Stimulated activated memory B cell treated with anti-CD40 and anti-IgM and Interleukin-4, amounts not matched to agents 10 μg/mL and 1 μg/mL and 100 μg/mL, for 72 hours (primary cell): ENCODE measurements around the gene PITPNB.

Source experiments
- ATAC-seq: fragments of 150-1000 bp; cut with Tn5 transposase; 2 replicates; pipeline ENCODE4 v1.10.0; 2021
- H3K27ac Mint-ChIP-seq: one replicate; pipeline ENCODE4 v1.8.0; 2022; ENCODE audit warnings: mild to moderate bottlenecking, mixed read lengths
- H3K27me3 Mint-ChIP-seq: one replicate; pipeline ENCODE4 v1.8.0; 2022; ENCODE audit warnings: mixed read lengths
- H3K36me3 Mint-ChIP-seq: one replicate; pipeline ENCODE4 v1.8.0; 2022; ENCODE audit warnings: mixed read lengths
- H3K4me1 Mint-ChIP-seq: one replicate; pipeline ENCODE4 v1.8.0; 2022; ENCODE audit warnings: mixed read lengths
- H3K4me3 Mint-ChIP-seq: one replicate; pipeline ENCODE4 v1.8.0; 2022; ENCODE audit warnings: mild to moderate bottlenecking, moderate library complexity, mixed read lengths
- H3K9me3 Mint-ChIP-seq: one replicate; pipeline ENCODE4 v1.8.0; 2022; ENCODE audit warnings: mixed read lengths

The PITPNB gene

DNA sequence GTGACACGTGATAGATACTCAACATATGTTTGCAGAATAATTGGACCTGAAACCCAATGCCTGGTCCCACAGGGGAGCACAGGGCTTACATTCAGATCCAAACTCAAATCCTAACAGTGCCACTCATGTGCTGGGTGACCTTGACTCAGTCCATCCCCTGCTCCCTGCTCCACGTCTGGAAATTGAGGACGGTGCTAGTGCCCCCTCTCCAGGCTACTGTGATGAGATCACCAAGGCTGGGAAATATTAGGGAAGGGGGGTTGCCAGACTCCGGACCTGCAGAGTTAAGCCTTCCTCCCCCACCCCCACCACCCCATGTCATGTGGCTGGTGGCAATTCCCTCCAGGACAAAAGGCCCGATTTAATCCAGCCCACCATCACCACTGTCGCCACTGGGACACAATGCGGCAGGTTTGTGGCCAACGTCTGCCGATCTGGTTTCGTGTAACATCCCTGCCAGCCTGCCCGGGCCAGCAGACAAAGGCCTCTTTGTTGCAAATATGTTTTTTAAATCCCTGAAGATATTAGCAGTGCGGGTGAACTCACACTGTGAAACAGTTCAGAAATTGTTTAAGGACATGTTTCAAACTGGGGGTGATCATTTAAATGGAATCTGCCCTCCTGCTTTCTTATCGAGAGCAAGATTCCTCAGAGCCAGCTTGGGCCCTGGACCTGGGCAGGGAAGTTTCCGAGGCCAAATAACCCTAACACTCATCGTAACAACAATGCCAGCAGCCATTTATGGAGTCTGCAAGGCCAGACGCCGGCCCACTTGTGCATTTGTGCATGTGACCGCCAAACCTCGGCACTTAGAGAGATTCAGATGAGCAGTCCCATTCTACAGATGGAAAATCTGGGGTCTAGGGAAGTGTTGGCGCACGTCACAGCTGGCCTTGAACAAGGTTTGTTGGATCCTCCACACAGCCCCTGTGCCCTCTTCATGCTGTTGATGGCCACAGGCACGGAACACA lies 97.9 kb downstream of the PITPNB start:
- peaks cover 15% of the 10 kb centered on the region for H3K36me3 Mint-ChIP-seq
- H3K9me3 Mint-ChIP-seq, result no peaks in the 10 kb centered on the region
- no peak for ATAC-seq
- H3K4me1 Mint-ChIP-seq, result no peaks in the 10 kb centered on the region
- H3K27me3 Mint-ChIP-seq, result peaks cover 16% of the 10 kb centered on the region
- H3K27ac Mint-ChIP-seq, result no peak overlapping the region
- H3K4me3 Mint-ChIP-seq, result no peak overlapping the region

- Mint-ChIP-seq H3K27me3 (peaks cover 26% of the 10 kb centered on the region), H3K27ac (no peak overlapping the region), H3K36me3 (no peaks in the 10 kb centered on the region), H3K9me3 (no peaks in the 10 kb centered on the region), H3K4me3 (no peak overlapping the region), H3K4me1 (no peaks in the 10 kb centered on the region)
- ATAC-seq, result no peak
Observed at GRCh38 chr22:27816552-27816951, 102.5 kb downstream of the PITPNB start.

GRCh38 chr22:27815826-27816530 lies 103.1 kb downstream of the PITPNB start:
- H3K4me3 Mint-ChIP-seq, result no peak overlapping the region
- H3K36me3 Mint-ChIP-seq, result no peaks in the 10 kb centered on the region
- peaks cover 31% of the 10 kb centered on the region for H3K27me3 Mint-ChIP-seq
- no peak for ATAC-seq
- H3K27ac Mint-ChIP-seq, result no peak overlapping the region
- no peaks in the 10 kb centered on the region for H3K9me3 Mint-ChIP-seq
- H3K4me1 Mint-ChIP-seq, result no peaks in the 10 kb centered on the region

DNA sequence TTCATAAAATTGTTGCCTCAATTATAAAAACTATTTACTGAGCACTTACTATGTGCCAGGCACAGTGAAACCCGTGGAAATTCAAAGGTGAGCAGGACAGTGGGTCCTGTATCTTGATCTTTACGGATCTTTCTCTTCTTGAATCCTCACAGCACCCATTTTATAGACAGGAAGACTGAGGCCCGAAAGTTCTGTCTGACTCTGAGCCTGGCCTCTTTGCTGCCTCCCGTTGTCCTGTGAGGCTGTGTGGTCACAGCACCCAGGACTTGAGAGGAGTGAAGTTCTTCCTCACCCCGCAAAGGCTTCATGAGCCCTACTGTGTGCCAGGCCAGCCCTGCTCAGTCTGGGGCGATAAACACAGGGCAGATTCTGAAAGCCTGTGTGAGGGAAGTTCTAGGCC lies 104.1 kb downstream of the PITPNB start:
- no peak for ATAC-seq
- no peak overlapping the region for H3K27ac Mint-ChIP-seq
- H3K4me1 Mint-ChIP-seq, result no peaks in the 10 kb centered on the region
- H3K9me3 Mint-ChIP-seq, result no peaks in the 10 kb centered on the region
- H3K27me3 Mint-ChIP-seq, result peaks cover 31% of the 10 kb centered on the region
- no peaks in the 10 kb centered on the region for H3K36me3 Mint-ChIP-seq
- no peak overlapping the region for H3K4me3 Mint-ChIP-seq

- Mint-ChIP-seq H3K9me3 (no peaks in the 10 kb centered on the region), H3K27ac (no peak overlapping the region), H3K36me3 (no peaks in the 10 kb centered on the region), H3K27me3 (peaks cover 31% of the 10 kb centered on the region), H3K4me1 (no peaks in the 10 kb centered on the region), H3K4me3 (no peak overlapping the region)
- ATAC-seq, result no peak
Observed at GRCh38 chr22:27811778-27812177, 107.3 kb downstream of the PITPNB start.

DNA sequence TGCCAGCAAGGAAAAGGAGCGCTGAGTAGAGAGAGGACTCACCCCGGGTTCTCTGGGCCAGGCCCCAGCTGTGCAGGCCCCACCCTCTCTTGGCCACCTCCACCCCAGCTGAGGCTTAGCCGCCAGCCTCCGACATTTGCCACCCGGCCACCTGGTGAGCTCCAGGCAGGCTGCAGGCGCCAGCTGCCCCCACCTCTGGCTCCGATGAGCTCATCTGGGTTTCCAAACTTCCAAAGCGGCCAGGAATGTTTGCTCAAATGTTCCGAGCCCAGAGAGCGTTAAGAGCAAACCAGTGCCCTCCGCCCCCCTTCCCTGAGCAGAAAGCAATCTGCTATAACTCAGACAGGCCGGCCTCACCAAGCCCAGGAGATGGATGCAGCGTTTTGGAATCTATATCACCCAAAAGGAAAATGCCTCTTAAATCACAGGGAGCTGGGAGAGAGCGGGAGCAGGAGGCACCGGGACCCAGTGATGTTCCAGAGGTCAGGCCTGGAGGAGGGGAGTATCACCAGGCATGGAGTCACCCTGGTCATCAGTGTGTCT lies 108.4 kb downstream of the PITPNB start:
- H3K36me3 Mint-ChIP-seq, result no peaks in the 10 kb centered on the region
- H3K4me1 Mint-ChIP-seq, result no peaks in the 10 kb centered on the region
- no peak for ATAC-seq
- no peak overlapping the region for H3K4me3 Mint-ChIP-seq
- no peak overlapping the region for H3K27ac Mint-ChIP-seq
- H3K9me3 Mint-ChIP-seq, result no peaks in the 10 kb centered on the region
- peaks cover 26% of the 10 kb centered on the region for H3K27me3 Mint-ChIP-seq

DNA sequence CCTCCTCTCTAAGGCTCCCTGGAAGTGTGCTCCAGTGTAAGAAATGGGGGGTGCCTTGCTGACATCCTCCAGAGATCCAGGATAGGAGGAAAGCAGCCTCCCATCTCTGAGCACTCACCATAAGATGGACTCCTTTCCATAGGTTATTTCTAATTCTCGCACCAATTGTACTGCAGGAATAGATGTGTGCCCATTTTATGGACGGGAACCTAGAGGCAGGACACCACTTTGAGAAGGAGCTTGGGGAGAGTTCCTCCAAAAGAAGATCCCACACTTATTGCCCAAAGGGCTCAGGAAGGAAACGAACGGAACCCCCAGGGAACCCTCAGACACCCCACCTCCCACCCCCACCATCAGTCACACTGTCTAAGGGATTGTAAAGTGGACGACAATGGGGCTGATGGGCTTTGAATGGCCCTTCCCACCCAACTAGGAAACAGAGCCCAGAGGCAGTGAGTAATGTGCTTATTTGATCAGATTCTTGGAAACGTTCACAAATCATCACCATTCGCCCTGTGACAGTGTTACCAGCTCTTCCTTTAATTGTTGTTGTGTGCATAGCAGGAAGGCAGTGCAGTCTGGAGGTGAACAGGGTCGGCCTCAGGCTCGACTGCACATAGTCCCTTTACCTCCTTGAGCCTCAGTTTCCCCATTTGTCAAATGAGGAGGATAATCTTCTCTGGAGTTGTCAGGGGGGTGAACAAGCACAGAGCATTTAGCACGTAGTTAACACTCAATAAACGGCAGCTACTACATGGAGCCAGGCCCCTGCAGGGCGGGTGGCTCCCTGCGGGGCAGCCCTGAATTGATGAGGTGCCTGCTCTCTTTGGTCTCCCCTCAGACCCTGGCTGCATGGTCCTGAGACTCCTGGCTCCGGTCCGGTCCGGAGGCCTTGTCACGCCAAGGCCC lies 109.1 kb downstream of the PITPNB start:
- H3K27ac Mint-ChIP-seq, result no peak overlapping the region

DNA sequence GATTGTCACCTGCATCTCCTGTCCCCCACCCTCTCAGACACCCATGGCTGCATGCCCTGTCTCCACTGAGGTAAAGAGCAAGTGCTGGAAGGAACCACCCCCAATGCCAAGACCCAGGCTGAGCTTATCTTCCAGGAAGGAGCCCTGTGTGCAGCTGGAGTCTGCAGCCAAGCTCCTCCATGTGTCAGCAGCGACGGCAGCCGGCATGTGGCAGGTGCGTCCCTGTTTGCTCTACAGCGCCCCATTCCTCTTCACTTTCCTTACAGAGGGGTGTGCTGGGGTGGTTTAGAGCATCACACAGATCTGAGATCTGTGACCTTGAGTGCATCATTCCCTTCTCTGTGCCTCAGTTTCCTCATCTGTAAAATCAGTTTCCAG lies 109.8 kb downstream of the PITPNB start:
- ATAC-seq, result no peak
- peaks cover 39% of the 10 kb centered on the region for H3K27me3 Mint-ChIP-seq
- no peak overlapping the region for H3K4me3 Mint-ChIP-seq
- H3K9me3 Mint-ChIP-seq, result no peaks in the 10 kb centered on the region
- H3K27ac Mint-ChIP-seq, result no peak overlapping the region
- no peaks in the 10 kb centered on the region for H3K36me3 Mint-ChIP-seq
- H3K4me1 Mint-ChIP-seq, result peaks cover 12% of the 10 kb centered on the region

More for the DNA sequence above, 109.1 kb downstream of the PITPNB start:
- H3K9me3 Mint-ChIP-seq, result no peaks in the 10 kb centered on the region
- no peaks in the 10 kb centered on the region for H3K36me3 Mint-ChIP-seq
- H3K27me3 Mint-ChIP-seq, result peaks cover 32% of the 10 kb centered on the region
- H3K4me1 Mint-ChIP-seq, result peaks cover 5% of the 10 kb centered on the region
- no peak overlapping the region for H3K4me3 Mint-ChIP-seq
- ATAC-seq, result no peak

DNA sequence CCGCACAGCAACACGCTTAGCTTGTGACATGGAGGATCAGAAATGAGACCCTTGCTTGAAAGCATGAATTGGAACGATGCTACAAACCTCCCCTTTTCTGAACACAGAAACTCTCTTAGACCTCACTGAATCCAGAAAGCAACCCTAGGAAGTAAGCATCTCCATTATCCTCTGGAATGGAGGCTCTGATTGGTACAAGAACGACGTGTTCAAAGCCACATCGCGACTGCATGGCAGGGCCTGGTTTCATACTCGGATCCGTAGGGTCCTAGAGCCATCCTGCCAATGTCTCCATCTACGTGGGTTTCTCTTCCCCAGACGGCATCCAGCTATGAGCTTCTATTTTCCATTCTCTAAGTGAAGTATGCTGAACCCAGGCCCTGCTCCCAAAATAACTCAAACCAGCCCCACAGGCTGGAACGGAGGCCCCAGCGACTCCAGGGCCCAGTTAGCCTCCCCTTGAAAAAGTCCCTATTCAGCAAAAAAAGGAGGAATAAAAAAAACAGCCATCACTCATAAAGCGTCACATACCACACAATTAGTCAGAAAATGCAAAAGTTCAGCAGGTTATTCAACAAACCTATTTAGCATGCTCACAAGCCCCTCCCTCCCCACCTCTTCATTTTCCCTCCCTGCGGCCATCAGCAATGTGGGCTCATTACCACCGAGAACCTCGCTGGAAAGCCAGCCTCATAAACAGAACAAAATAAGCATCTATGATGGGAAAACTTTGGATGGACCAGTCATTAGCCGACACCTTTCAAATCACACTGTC lies 110.4 kb downstream of the PITPNB start:
- Mint-ChIP-seq H3K4me1 (peaks cover 12% of the 10 kb centered on the region), H3K27me3 (peaks cover 45% of the 10 kb centered on the region), H3K27ac (no peak overlapping the region), H3K9me3 (no peaks in the 10 kb centered on the region), H3K4me3 (no peak overlapping the region), H3K36me3 (no peaks in the 10 kb centered on the region)
- no peak for ATAC-seq

DNA sequence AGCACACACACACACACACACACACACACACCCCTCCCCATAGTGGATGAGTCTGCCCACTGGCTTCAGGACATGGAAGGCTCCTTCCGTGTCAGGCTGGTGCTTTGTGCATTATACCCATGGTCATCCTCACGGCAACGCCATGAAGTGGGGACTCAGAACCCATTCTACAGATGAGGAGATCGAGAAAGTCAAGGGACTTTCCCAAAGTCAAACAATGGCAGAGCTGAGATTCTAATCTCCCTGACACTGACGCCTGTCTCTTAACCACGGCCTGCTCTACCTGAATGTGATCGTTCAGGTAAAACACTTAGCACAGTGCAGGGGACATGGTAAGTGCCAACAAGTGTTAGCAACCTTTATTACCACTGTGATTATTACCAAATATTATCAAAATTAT lies 113.2 kb downstream of the PITPNB start:
- Mint-ChIP-seq H3K9me3 (no peaks in the 10 kb centered on the region), H3K4me1 (peaks cover 23% of the 10 kb centered on the region), H3K27ac (no peak overlapping the region), H3K4me3 (no peak overlapping the region), H3K36me3 (no peaks in the 10 kb centered on the region), H3K27me3 (peaks cover 53% of the 10 kb centered on the region)
- ATAC-seq, result no peak

- peaks cover 23% of the 10 kb centered on the region for H3K4me1 Mint-ChIP-seq
- no peak for ATAC-seq
- H3K27me3 Mint-ChIP-seq, result peaks cover 53% of the 10 kb centered on the region
- no peak overlapping the region for H3K27ac Mint-ChIP-seq
- no peaks in the 10 kb centered on the region for H3K36me3 Mint-ChIP-seq
- H3K4me3 Mint-ChIP-seq, result no peak overlapping the region
- no peaks in the 10 kb centered on the region for H3K9me3 Mint-ChIP-seq
Observed at GRCh38 chr22:27804470-27805297, 114.4 kb downstream of the PITPNB start.

GRCh38 chr22:27803841-27804415 lies 115.1 kb downstream of the PITPNB start:
- no peak overlapping the region for H3K27ac Mint-ChIP-seq
- no peak for ATAC-seq
- no peaks in the 10 kb centered on the region for H3K9me3 Mint-ChIP-seq
- H3K4me1 Mint-ChIP-seq, result peaks cover 23% of the 10 kb centered on the region
- H3K4me3 Mint-ChIP-seq, result no peak overlapping the region
- H3K36me3 Mint-ChIP-seq, result no peaks in the 10 kb centered on the region
- peaks cover 50% of the 10 kb centered on the region for H3K27me3 Mint-ChIP-seq

DNA sequence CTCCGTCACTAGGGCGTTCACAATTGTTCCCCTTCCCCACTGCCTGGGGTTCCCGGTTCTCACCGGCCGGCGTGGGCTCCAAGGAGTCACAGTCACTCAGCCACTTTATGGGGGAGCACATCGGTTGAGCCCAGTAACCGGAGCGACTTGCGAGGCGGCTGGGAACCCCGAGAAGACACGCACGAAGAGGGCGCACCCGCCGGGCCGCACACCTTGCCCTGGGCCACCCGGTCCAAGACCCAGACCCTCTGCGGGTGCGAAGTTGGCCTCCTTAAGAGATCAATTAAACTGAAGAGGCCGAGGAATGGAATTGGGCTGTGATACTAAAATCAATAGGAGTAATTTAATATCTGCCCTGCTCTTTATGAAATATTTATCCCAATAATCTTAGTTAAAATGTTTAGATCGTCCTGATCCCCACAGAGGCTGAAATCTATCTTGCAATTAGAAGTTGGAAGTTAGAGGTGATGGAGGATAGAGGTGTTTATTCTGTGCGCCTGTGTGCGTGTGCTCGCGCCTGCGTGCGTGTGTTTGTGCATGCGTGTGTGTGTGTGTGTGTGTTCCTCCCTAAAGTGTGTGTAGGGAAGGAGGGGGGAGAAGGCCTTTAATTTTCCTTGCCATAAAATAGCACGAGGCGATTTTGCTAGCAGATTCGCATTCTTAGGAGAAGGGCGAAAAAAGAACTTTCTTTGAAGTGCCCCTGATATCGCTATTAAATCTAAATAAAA lies 116.5 kb downstream of the PITPNB start:
- H3K36me3 Mint-ChIP-seq, result no peaks in the 10 kb centered on the region
- H3K4me1 Mint-ChIP-seq, result peaks cover 23% of the 10 kb centered on the region
- H3K4me3 Mint-ChIP-seq, result peak overlapping the region; percentile 81
- no peak for ATAC-seq
- H3K27me3 Mint-ChIP-seq, result peaks cover 43% of the 10 kb centered on the region
- H3K9me3 Mint-ChIP-seq, result no peaks in the 10 kb centered on the region
- no peak overlapping the region for H3K27ac Mint-ChIP-seq
